ENCODE measurements around the gene TEN1. TPM values are rescaled to one million over a fixed set of nuclear protein-coding genes. Genes with fewer than 3 reads are reported as not detected.

The TEN1 gene
- total RNA-seq (ENCODE audit: low replicate concordance): 15.9 and 31.2 TPM in 2 replicates
- long read RNA-seq, transcript TEN1-201 (4 exons, 994 nt): major isoform, 26 of 28 reads
- long read RNA-seq, partial matches to known transcripts: 2 of 28 reads
- long read RNA-seq, other reads (novel, unspliced or antisense): 0 of 28 reads

- no peaks in the 10 kb centered on the region for H3K9me3 Mint-ChIP-seq
- H3K4me1 Mint-ChIP-seq (ENCODE audit: unreplicated experiment): peaks cover 54% of the 10 kb centered on the region
- H3K27me3 Mint-ChIP-seq: no peaks in the 10 kb centered on the region
- peak within 1 kb of the TSS; percentile 93 for H3K4me3 Mint-ChIP-seq
- H3K27ac Mint-ChIP-seq: peak within 1 kb of the TSS; percentile 99
- H3K36me3 Mint-ChIP-seq: peaks cover 13% of the 10 kb centered on the region
- TF ChIP-seq, protein P1, sequence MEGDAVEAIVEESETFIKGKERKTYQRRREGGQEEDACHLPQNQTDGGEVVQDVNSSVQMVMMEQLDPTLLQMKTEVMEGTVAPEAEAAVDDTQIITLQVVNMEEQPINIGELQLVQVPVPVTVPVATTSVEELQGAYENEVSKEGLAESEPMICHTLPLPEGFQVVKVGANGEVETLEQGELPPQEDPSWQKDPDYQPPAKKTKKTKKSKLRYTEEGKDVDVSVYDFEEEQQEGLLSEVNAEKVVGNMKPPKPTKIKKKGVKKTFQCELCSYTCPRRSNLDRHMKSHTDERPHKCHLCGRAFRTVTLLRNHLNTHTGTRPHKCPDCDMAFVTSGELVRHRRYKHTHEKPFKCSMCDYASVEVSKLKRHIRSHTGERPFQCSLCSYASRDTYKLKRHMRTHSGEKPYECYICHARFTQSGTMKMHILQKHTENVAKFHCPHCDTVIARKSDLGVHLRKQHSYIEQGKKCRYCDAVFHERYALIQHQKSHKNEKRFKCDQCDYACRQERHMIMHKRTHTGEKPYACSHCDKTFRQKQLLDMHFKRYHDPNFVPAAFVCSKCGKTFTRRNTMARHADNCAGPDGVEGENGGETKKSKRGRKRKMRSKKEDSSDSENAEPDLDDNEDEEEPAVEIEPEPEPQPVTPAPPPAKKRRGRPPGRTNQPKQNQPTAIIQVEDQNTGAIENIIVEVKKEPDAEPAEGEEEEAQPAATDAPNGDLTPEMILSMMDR (conservative IDR thresholded peaks at IDR 0.05): peak; percentile 56
- peak; percentile 96 for DNase-seq (ENCODE audit: extremely low spot score, unreplicated experiment)
Observed at GRCh38 chr17:75978938-75979704, at the start of gene TEN1, which contains the start of gene ACOX1. TEN1 (plus strand) TSS chr17:75979240; CDS start chr17:75986193, 6,953 bp downstream. ACOX1 (minus strand) TSS chr17:75979166; CDS start chr17:75979073, 93 bp downstream.

GRCh38 chr17:75931062-75931461 lies 48.0 kb upstream of the TEN1 start:
- Mint-ChIP-seq H3K27me3 (no peaks in the 10 kb centered on the region), H3K36me3 (no peaks in the 10 kb centered on the region), H3K27ac (no peak overlapping the region), H3K4me3 (no peak overlapping the region), H3K9me3 (no peaks in the 10 kb centered on the region), H3K4me1 (ENCODE audit: unreplicated experiment) (no peaks in the 10 kb centered on the region)
- no peak for DNase-seq (ENCODE audit: extremely low spot score, unreplicated experiment)
- TF ChIP-seq, protein P1 (conservative IDR thresholded peaks at IDR 0.05): no peak

DNA sequence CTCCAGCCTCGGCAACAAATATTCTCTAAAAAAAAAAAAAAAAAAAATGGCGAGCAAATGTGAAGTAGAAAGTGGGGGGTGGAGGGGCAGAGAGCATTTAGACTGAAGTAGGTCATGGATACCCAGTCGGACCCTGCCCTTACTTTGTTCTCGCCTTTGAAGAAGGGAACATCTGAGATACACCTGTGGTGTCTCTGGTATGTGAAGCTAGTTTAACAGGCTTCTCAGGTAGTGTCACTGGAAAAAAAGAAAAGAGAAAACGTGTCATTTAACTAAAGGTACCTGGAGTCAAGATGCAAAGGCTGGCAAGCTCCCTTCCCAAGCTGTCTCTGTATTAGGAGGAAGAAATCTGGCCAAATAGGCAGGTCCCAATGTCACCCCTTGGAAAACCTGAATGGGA lies 46.2 kb upstream of the TEN1 start:
- no peaks in the 10 kb centered on the region for H3K27me3 Mint-ChIP-seq

DNA sequence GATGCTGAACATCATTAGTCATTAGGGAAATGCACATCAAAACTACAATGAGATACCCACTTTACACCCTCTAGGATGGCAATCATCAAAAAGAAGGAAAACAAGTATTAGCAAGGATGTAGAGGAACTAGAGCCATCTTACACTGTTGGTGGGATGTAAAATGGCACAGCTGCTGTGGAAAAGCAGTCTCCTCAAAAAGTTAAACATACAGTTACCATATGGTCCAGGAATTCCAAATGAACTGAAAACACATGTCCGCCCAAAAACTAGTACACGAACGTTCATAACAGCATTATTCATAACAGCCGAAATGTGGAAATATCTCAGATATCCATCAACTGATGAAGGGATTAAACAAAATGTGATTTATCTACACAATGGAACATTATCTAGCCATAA lies 45.2 kb upstream of the TEN1 start:
- H3K4me3 Mint-ChIP-seq: no peak overlapping the region
- no peaks in the 10 kb centered on the region for H3K9me3 Mint-ChIP-seq
- H3K27me3 Mint-ChIP-seq: no peaks in the 10 kb centered on the region
- no peaks in the 10 kb centered on the region for H3K4me1 Mint-ChIP-seq (ENCODE audit: unreplicated experiment)
- TF ChIP-seq, protein P1 (conservative IDR thresholded peaks at IDR 0.05): no peak
- no peaks in the 10 kb centered on the region for H3K36me3 Mint-ChIP-seq
- DNase-seq (ENCODE audit: extremely low spot score, unreplicated experiment): no peak
- peak overlapping the region; percentile 89 for H3K27ac Mint-ChIP-seq

More for the DNA sequence above, 46.2 kb upstream of the TEN1 start:
- Mint-ChIP-seq H3K4me1 (ENCODE audit: unreplicated experiment) (no peaks in the 10 kb centered on the region), H3K9me3 (no peaks in the 10 kb centered on the region), H3K27ac (peak overlapping the region; percentile 89), H3K4me3 (peak overlapping the region; percentile 74), H3K36me3 (no peaks in the 10 kb centered on the region)
- TF ChIP-seq, protein P1 (conservative IDR thresholded peaks at IDR 0.05): no peak
- DNase-seq (ENCODE audit: extremely low spot score, unreplicated experiment): no peak

- Mint-ChIP-seq H3K9me3 (no peaks in the 10 kb centered on the region), H3K36me3 (no peaks in the 10 kb centered on the region)
Observed at GRCh38 chr17:75937652-75938051, 41.4 kb upstream of the TEN1 start.

More at GRCh38 chr17:75937652-75938051, 41.4 kb upstream of the TEN1 start:
- H3K4me3 Mint-ChIP-seq: no peak overlapping the region
- H3K4me1 Mint-ChIP-seq (ENCODE audit: unreplicated experiment): peaks cover 7% of the 10 kb centered on the region
- no peak for DNase-seq (ENCODE audit: extremely low spot score, unreplicated experiment)
- TF ChIP-seq, protein P1 (conservative IDR thresholded peaks at IDR 0.05): no peak
- H3K27ac Mint-ChIP-seq: no peak overlapping the region
- H3K27me3 Mint-ChIP-seq: no peaks in the 10 kb centered on the region
